Measurements from ENCODE around the gene ANKRD11.

DNA sequence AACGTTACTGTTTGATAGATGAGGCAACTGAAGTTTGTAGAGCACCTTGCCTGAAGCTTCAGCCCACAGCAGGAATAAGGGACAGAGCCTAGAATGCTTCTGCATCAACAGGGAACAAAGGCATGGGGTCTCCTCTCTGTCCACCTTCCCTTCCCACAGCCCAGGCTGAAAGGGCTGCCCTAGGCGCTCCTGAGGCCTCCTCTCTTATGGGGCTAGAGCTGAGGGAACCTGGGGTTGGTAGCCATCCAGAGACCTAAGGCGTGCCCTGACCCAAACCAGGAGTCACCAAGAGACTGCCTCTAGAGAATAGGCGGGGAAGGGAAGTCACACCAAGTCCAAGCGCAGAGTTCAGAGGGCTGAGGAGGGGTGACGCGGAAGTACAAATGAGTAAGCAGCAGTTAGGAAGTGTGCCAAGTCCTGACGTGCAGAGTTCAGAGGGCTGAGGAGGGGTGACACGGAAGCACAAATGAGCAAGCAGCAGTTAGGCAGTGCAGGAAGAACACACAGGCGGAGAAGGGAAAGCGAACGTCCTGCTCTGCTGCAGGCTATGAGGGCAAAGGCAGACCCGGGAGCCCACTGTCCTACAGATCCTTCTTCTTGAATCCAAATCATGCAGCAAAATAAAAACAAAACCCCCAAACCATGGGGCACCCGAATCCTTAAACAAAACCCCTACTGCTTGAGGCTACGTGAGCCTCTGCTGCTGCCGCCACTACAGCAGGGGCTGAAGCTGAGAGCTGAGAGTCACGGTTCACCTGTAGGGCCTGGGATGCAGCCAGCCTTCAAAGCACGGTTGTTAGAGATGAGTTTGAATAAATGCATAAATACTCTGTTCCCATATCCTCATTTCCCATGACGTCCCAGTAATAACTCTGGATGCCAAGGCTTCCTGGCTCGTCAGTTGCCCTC lies 15.1 kb upstream of the ANKRD11 start:
- TF ChIP-seq, protein P1, sequence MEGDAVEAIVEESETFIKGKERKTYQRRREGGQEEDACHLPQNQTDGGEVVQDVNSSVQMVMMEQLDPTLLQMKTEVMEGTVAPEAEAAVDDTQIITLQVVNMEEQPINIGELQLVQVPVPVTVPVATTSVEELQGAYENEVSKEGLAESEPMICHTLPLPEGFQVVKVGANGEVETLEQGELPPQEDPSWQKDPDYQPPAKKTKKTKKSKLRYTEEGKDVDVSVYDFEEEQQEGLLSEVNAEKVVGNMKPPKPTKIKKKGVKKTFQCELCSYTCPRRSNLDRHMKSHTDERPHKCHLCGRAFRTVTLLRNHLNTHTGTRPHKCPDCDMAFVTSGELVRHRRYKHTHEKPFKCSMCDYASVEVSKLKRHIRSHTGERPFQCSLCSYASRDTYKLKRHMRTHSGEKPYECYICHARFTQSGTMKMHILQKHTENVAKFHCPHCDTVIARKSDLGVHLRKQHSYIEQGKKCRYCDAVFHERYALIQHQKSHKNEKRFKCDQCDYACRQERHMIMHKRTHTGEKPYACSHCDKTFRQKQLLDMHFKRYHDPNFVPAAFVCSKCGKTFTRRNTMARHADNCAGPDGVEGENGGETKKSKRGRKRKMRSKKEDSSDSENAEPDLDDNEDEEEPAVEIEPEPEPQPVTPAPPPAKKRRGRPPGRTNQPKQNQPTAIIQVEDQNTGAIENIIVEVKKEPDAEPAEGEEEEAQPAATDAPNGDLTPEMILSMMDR (IDR thresholded peaks at IDR 0.05), result no peak
- TF ChIP-seq POLR2AphosphoS5 (IDR thresholded peaks at IDR 0.05) (peak; percentile 76), EP300 (IDR thresholded peaks at IDR 0.05) (no peak)
